SU-DHL-6 (cell line): Measurements from ENCODE around the gene MB.

ENCODE experiments used
- EZH2phosphoT487 ChIP-seq: fragments of 200-600 bp; sonication (generic), shearing (Covaris generic); conservative IDR thresholded peaks from 2 replicates; pipeline ENCODE4 v1.6.1; 2018; ENCODE audit warnings: mild to moderate bottlenecking, antibody characterized with exemption, low read length, moderate library complexity, mixed read lengths
- TF ChIP-seq, protein P1 (sequence below): fragments of 200-600 bp; sonication (generic); IDR thresholded peaks from one replicate; pipeline ENCODE4 v1.5.1; 2017; ENCODE audit warnings: antibody characterized with exemption, mild to moderate bottlenecking, low read length, moderate library complexity; ENCODE audit not compliant: insufficient read depth, poor library complexity, severe bottlenecking

DNA sequence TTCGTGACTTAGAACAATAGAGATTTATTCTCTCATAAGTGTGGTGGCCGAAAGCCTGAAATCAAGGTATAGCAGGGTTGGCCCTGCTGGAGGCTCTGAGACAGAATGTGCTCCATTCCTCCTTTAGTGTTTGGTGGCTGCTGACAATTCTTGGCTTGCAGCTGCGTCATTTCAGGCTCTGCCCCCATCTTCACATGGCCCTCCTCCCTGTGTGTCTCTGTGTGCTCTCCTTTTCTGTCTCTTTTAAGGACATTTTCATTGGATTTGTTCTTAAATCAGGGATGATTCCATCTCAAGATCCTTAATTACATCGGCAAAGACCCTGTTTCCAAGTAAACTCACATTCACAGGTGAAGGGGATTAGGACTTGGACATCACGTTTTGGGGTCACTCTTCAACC is 20.9 kb upstream of the MB start:
- TF ChIP-seq EZH2phosphoT487, result no peak
- TF ChIP-seq, protein P1, sequence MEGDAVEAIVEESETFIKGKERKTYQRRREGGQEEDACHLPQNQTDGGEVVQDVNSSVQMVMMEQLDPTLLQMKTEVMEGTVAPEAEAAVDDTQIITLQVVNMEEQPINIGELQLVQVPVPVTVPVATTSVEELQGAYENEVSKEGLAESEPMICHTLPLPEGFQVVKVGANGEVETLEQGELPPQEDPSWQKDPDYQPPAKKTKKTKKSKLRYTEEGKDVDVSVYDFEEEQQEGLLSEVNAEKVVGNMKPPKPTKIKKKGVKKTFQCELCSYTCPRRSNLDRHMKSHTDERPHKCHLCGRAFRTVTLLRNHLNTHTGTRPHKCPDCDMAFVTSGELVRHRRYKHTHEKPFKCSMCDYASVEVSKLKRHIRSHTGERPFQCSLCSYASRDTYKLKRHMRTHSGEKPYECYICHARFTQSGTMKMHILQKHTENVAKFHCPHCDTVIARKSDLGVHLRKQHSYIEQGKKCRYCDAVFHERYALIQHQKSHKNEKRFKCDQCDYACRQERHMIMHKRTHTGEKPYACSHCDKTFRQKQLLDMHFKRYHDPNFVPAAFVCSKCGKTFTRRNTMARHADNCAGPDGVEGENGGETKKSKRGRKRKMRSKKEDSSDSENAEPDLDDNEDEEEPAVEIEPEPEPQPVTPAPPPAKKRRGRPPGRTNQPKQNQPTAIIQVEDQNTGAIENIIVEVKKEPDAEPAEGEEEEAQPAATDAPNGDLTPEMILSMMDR, result no peak
